Measurements from ENCODE around the gene XPOT. TPM values are rescaled to one million over a fixed set of nuclear protein-coding genes. Genes with fewer than 3 reads are reported as not detected.

XPOT gene
- total and polyA plus RNA-seq, 2 experiments from 2014 or later, result 42.7 to 66.1 TPM

- DNase-seq (ENCODE audit: low spot score), result peak; percentile 77
- peak overlapping the region; percentile 98 for H3K27ac ChIP-seq
- peaks cover 7% of the 10 kb centered on the region for H3K4me1 ChIP-seq (ENCODE audit: insufficient read depth)
- peaks cover 12% of the 10 kb centered on the region for H4K20me1 ChIP-seq (ENCODE audit: insufficient read depth, poor library complexity, severe bottlenecking)
- no peaks in the 10 kb centered on the region for H3K36me3 ChIP-seq (replicated peaks; ENCODE audit: insufficient read depth, low read depth)
- no peak for TF ChIP-seq EZH2phosphoT487 (IDR thresholded peaks at IDR 0.05; ENCODE audit: low read depth, severe bottlenecking, unreplicated experiment)
- no peaks in the 10 kb centered on the region for H3K9me3 ChIP-seq (ENCODE audit: low read depth)
- H3K27me3 ChIP-seq, result no peaks in the 10 kb centered on the region
- no peaks in the 10 kb centered on the region for H3K9me2 ChIP-seq (replicated peaks; ENCODE audit: insufficient read depth)
- peak overlapping the region; percentile 83 for H3K4me3 ChIP-seq
- under 1% methylated on average over 16 of the region's 16 CpGs for WGBS (ENCODE audit: low lambda C conversion rate, missing lambda C conversion rate)
- H3K79me2 ChIP-seq, result peaks cover 49% of the 10 kb centered on the region
- H2AFZ ChIP-seq, result peak overlapping the region; percentile 75
- peak overlapping the region; percentile 91 for H3K4me2 ChIP-seq
These were observed 48.6 kb downstream of the XPOT start for GRCh38 chr12:64452559-64453329.

- Histone ChIP-seq H3K4me2 (no peak overlapping the region), H3K9me2 (replicated peaks; ENCODE audit: insufficient read depth) (no peaks in the 10 kb centered on the region), H3K27ac (no peak overlapping the region), H2AFZ (no peak overlapping the region), H3K4me1 (ENCODE audit: insufficient read depth) (peaks cover 7% of the 10 kb centered on the region), H3K4me3 (no peak overlapping the region), H3K9me3 (ENCODE audit: low read depth) (no peaks in the 10 kb centered on the region), H3K79me2 (peaks cover 72% of the 10 kb centered on the region), H3K27me3 (no peaks in the 10 kb centered on the region), H4K20me1 (ENCODE audit: insufficient read depth, poor library complexity, severe bottlenecking) (peaks cover 15% of the 10 kb centered on the region), H3K36me3 (replicated peaks; ENCODE audit: insufficient read depth, low read depth) (no peaks in the 10 kb centered on the region)
- WGBS (ENCODE audit: low lambda C conversion rate, missing lambda C conversion rate), result 84% methylated on average over 1 of the region's 1 CpG
- no peak for DNase-seq (ENCODE audit: low spot score)
- TF ChIP-seq EZH2 (IDR thresholded peaks at IDR 0.05; ENCODE audit: borderline replicate concordance), result no peak
- TF ChIP-seq EZH2phosphoT487 (IDR thresholded peaks at IDR 0.05; ENCODE audit: low read depth, severe bottlenecking, unreplicated experiment), result no peak
- TF ChIP-seq CTCF (IDR thresholded peaks at IDR 0.05; ENCODE audit: poor library complexity), result no peak
These were observed 51.3 kb downstream of the XPOT start for GRCh38 chr12:64455506-64455905.

- no peak for TF ChIP-seq CTCF (IDR thresholded peaks at IDR 0.05; ENCODE audit: poor library complexity)
- no peak for TF ChIP-seq EZH2 (IDR thresholded peaks at IDR 0.05; ENCODE audit: borderline replicate concordance)
- TF ChIP-seq EZH2phosphoT487 (IDR thresholded peaks at IDR 0.05; ENCODE audit: low read depth, severe bottlenecking, unreplicated experiment), result no peak
- Histone ChIP-seq H3K9me3 (ENCODE audit: low read depth) (no peaks in the 10 kb centered on the region), H2AFZ (no peak overlapping the region), H3K27me3 (no peaks in the 10 kb centered on the region), H4K20me1 (ENCODE audit: insufficient read depth, poor library complexity, severe bottlenecking) (peaks cover 15% of the 10 kb centered on the region), H3K36me3 (replicated peaks; ENCODE audit: insufficient read depth, low read depth) (no peaks in the 10 kb centered on the region), H3K79me2 (peaks cover 72% of the 10 kb centered on the region), H3K4me2 (no peak overlapping the region), H3K27ac (no peak overlapping the region), H3K9me2 (replicated peaks; ENCODE audit: insufficient read depth) (no peaks in the 10 kb centered on the region), H3K4me1 (ENCODE audit: insufficient read depth) (peaks cover 2% of the 10 kb centered on the region), H3K4me3 (no peak overlapping the region)
- DNase-seq (ENCODE audit: low spot score), result no peak
These were observed 51.9 kb downstream of the XPOT start for GRCh38 chr12:64456119-64456518.

GRCh38 chr12:64457032-64457431, 52.8 kb downstream of the XPOT start:
- WGBS (ENCODE audit: low lambda C conversion rate, missing lambda C conversion rate), result 74% methylated on average over 6 of the region's 6 CpGs
- Histone ChIP-seq H3K9me3 (ENCODE audit: low read depth) (no peaks in the 10 kb centered on the region), H3K36me3 (replicated peaks; ENCODE audit: insufficient read depth, low read depth) (no peaks in the 10 kb centered on the region), H4K20me1 (ENCODE audit: insufficient read depth, poor library complexity, severe bottlenecking) (peaks cover 15% of the 10 kb centered on the region), H3K4me3 (no peak overlapping the region), H3K4me2 (no peak overlapping the region), H3K27ac (no peak overlapping the region), H2AFZ (no peak overlapping the region), H3K27me3 (no peaks in the 10 kb centered on the region), H3K9me2 (replicated peaks; ENCODE audit: insufficient read depth) (no peaks in the 10 kb centered on the region), H3K79me2 (peaks cover 72% of the 10 kb centered on the region), H3K4me1 (ENCODE audit: insufficient read depth) (no peaks in the 10 kb centered on the region)
- TF ChIP-seq EZH2 (IDR thresholded peaks at IDR 0.05; ENCODE audit: borderline replicate concordance) (no peak), EZH2phosphoT487 (IDR thresholded peaks at IDR 0.05; ENCODE audit: low read depth, severe bottlenecking, unreplicated experiment) (no peak), CTCF (IDR thresholded peaks at IDR 0.05; ENCODE audit: poor library complexity) (no peak)
- DNase-seq (ENCODE audit: low spot score), result peak; percentile 8
